Stimulated activated naive CD8-positive, alpha-beta T cell treated with anti-CD3 and anti-CD28 coated beads, Interleukin-15, Interleukin-2, amounts not matched to agents 100 U/mL and 50 U/mL, for 24 hours (primary cell): ENCODE measurements around the gene ADRA1B.

Source experiments
- ATAC-seq: fragments of 150-1000 bp; cut with Tn5 transposase; one replicate; pipeline ENCODE4 v1.10.0; 2021
- DNase-seq: peaks from one replicate; pipeline ENCODE4 v3.0.0; 2021

The ADRA1B gene

GRCh38 chr5:159901772-159902171 lies 14.5 kb upstream of the ADRA1B start:
- DNase-seq (no peak), ATAC-seq (no peak)

DNA sequence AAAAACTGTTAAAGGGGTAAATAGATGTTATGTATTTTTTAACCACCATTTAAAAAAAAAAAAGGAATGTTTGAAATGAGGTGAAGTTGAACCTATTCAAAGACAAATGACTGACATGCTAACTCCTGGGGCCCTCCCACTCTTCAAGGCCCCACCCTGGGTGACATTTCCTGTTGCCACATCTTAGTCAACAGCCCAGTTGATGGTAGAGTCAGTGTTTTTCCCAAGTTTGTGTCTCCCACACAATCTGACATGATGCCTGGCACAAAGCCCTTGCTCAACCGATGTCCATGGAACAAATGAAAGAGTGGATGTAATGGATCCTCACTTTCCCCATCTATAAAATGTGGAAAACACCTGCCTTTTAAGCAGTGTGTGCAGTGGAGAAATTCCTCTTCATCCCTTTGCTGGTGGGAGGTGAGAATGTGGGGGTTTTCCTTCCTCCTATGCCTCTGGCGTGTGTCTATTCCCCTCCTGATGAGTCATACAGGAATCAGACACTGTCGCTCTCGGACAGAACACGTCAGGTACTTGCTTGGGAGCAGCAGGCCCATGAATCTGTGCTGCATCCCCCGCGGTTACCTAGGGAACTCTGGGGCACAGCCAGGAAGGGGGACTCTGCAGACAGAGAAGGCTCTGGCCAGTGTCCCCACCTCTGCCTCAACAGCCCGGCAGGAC lies 13.7 kb upstream of the ADRA1B start:
- ATAC-seq: peak; percentile 28
- no peak for DNase-seq

- DNase-seq (no peak), ATAC-seq (no peak)
These were observed 13.2 kb upstream of the ADRA1B start for GRCh38 chr5:159903131-159903530.

DNA sequence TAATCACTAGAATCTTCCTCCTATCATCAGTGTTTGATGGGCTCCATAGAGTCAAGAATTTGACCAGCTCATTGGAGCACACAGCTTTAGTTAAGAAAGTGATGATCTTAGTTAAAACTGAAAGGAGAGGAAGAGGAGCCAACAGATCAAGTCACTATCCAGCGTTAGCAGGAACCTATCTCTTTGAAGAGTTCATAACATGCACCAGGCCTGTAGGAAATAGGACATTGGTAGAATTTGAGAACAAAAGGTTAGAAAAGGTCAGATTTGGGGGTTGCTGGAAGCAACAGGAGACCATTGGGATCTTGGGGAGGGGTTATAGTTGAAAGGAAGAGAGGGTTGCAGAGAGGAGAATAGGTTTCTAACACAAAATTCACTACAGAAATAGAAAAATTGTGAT lies 11.4 kb upstream of the ADRA1B start:
- ATAC-seq: no peak
- no peak for DNase-seq

DNA sequence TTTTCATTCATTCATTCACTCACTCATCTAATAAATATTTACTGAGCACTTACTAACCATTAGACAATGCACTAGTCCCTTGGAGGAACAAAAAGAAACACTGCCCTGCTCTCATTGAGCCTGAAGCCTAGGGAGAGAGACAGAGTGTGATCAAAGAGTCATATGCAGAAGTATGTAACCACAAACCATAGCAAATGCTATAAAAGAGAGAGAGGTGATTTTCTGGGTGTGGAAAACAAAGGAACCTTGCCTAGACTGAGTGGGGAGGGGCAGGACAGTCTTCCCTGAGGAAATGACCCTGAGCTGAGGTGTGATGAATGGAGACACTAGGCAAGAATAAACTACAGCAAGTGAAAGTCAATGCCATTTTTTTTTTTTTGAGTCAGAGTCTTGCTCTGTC lies 10.8 kb upstream of the ADRA1B start:
- peak; percentile 38 for ATAC-seq

GRCh38 chr5:159906463-159906862 lies 9.8 kb upstream of the ADRA1B start:
- no peak for DNase-seq

More for the DNA sequence above, 10.8 kb upstream of the ADRA1B start:
- DNase-seq: no peak

DNA sequence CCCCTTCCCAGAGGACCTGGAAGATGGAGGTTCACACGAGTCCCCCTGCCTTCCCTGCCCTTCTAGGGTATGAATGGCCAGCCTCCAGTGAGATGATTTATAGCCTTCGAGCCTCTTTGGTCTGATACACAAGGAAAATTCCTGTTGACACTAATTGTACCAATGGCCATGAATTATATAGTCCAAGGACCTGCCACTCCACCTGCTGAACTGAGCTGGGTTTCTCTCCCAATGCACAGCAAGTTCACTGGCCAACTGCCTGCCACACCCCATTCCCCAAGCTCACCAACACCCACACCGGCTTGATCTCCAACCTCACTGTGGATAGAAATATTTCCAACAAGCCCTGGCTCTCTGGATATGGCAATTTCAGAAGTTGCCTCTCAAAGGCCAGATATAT lies 9.3 kb upstream of the ADRA1B start:
- no peak for ATAC-seq

More at GRCh38 chr5:159906463-159906862, 9.8 kb upstream of the ADRA1B start:
- ATAC-seq: no peak

DNA sequence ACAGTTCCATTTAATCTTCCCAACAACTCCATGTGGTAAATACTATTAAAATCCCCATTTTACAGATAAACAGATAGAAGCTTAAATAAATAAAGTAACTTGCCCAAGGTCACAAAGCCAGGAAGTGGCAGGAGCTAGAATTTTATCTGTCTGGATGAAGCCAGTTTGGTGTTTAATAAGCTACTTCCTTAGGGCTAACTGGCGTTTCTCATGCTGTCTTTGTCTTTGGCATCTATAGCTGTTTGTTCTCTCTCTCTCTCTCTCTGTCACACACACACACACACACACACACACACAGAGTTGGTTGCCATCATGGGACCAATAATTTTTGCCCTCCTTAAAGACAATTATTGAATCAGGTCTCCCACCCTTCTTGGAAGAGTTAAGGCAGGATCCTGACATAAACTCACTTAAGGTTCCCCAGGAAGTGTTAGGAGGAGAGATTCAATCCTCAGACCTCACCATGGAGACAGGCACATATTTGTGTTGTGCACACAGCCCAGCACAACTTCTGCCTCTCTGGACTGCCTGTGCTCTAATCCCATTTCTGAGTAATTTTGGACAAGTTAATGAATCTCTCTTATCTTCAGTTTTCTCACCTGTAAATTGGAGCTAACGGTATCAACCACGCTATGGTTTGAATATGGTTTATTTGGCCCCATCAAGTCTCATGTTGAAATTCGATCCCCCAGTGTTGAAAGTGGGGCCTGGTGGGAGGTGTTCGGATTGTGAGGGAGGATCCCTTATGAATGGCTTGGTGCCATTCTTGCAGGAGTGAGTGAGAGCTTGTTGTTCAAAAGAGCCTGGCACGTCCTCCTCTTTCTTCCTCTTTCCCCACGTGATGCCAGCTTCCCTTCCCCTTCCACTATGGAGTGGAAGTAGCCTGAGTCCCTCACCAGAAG lies 8.3 kb upstream of the ADRA1B start:
- DNase-seq (no peak), ATAC-seq (no peak)

More for the DNA sequence above, 9.3 kb upstream of the ADRA1B start:
- DNase-seq: no peak

DNA sequence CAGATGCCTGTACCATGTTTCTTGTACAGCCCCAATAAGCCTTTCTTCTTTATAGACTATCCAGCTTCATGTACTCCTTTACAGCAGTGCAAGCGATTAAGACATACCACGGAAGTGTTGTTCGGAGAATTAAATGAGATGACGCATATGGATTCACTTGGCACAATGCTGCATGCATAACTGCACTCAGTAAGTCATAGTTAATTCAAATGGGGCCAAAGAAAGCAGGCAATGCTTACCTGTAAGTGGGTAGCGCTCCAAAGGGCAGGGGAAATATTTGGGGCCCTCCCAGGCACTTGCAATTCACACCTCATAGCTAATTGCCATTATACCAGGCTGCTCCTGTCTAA lies 7.7 kb upstream of the ADRA1B start:
- ATAC-seq (no peak), DNase-seq (no peak)

DNA sequence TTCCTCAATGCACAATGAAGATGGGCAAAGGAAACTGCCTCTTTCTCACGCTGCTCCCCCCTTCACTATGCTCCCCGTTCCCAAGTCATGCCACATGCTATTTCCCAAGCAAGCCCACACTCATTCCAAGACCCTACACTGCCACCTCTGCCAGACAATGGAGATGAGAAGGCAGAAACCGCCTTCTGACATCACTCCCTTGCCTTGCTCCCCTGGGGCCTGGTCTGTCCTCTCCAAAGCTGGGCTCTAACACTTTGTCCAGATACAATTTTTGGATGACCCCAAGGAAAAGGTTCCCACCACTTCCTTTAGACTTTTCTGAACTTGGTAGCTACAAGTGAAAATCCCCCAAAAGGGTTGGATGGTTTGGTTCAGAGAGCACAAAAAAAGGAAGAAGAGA lies 7.2 kb upstream of the ADRA1B start:
- ATAC-seq (no peak), DNase-seq (no peak)

- no peak for ATAC-seq
- DNase-seq: no peak
These were observed 6.0 kb upstream of the ADRA1B start for GRCh38 chr5:159910207-159910842.

- no peak for DNase-seq
- no peak for ATAC-seq
These were observed 5.4 kb upstream of the ADRA1B start for GRCh38 chr5:159910843-159911229.

GRCh38 chr5:159911349-159911748 lies 4.9 kb upstream of the ADRA1B start:
- no peak for ATAC-seq
- no peak for DNase-seq

GRCh38 chr5:159912033-159912800 lies 4.1 kb upstream of the ADRA1B start:
- ATAC-seq (no peak), DNase-seq (no peak)

- DNase-seq (no peak), ATAC-seq (no peak)
These were observed 3.2 kb upstream of the ADRA1B start for GRCh38 chr5:159913048-159913447.

DNA sequence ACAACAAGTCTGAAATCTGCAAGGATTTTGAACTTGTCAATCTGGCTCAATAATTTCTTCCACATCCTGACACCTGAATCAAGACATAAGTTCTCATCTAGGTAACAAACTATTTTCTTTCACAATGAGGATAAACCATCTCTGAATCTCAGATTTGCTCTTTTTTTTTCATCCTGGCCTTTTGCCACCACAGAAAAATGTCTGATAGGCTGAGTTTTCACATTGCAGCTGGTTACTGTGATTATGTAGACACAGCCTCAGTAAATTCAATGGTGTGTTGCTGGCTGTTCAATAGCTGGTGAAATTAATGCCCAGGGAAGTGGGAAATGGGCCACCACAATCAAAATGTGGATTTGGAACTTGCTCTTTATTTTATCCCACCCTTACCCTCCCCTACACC lies 2.8 kb upstream of the ADRA1B start:
- DNase-seq (no peak), ATAC-seq (no peak)

DNA sequence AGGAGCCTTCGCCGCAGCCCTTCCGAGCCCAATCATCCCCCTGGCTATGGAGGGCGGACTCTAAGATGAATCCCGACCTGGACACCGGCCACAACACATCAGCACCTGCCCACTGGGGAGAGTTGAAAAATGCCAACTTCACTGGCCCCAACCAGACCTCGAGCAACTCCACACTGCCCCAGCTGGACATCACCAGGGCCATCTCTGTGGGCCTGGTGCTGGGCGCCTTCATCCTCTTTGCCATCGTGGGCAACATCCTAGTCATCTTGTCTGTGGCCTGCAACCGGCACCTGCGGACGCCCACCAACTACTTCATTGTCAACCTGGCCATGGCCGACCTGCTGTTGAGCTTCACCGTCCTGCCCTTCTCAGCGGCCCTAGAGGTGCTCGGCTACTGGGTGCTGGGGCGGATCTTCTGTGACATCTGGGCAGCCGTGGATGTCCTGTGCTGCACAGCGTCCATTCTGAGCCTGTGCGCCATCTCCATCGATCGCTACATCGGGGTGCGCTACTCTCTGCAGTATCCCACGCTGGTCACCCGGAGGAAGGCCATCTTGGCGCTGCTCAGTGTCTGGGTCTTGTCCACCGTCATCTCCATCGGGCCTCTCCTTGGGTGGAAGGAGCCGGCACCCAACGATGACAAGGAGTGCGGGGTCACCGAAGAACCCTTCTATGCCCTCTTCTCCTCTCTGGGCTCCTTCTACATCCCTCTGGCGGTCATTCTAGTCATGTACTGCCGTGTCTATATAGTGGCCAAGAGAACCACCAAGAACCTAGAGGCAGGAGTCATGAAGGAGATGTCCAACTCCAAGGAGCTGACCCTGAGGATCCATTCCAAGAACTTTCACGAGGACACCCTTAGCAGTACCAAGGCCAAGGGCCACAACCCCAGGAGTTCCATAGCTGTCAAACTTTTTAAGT lies 819 bp downstream of the ADRA1B start:
- DNase-seq (no peak), ATAC-seq (no peak)

DNA sequence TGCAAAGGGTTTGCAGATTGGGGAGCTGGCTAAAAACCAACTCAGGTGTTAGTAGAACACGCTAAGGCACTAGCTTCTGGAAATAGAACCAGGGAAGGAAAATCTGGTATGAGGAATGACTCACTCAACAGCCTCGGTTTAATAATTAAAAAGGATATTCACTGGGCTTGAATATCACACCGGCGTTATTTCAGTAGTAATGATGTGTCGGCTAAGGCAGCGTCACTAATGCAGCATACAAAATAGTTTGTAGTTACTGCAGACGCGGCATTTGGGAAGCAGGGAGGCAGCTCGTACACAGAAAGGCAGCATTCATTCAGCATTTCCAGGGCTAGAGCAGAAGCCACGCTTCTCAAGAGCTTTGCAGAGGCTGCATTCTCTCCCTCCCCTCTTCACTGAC lies 1.7 kb downstream of the ADRA1B start:
- ATAC-seq (no peak), DNase-seq (no peak)

DNA sequence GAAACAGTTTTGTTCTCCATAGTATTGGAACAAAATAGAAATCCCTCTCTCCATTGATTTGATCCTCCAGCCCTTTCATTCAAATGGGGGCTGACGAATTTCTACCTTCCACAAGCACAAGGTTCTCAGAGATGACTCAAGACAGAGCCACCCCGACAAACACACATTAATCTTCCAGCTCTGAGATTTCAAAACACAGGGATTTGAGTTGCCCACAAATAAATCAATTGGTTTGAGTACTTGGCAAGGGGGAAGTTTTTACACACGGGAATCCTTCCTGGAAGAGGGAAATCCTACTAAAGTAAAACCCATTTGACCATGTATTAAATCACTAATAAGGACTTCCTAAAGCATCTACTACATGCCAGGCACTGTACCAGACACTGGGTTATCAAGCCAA lies 5.4 kb downstream of the ADRA1B start:
- no peak for ATAC-seq
- DNase-seq: no peak

DNA sequence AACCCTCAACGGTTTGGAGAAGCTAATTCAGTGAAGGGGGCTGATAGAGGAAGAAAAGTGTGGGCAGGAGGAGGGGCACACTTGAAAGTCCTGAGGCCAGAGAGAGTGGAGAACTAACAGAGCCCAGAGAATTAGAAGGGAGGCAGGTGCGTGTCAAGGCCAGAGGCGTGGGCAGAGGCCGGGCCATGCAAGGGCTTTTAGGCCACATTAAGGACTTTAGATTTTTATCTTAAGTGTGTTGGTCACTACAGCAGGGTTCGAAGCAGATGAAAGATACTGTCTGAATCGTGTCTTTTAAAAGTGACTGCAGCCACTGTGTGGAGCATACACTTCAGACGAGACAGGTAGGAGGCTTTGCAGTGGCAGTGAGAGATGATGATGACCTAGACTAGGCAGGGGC lies 6.7 kb downstream of the ADRA1B start:
- DNase-seq: no peak
- ATAC-seq: peak; percentile 32
